IMR-90 (cell line): ENCODE results near the gene NKTR.

Experiments used
- POLR2A ChIP-seq: IDR thresholded peaks from 2 replicates; pipeline ENCODE4 v1.6.1; 2012; ENCODE audit warnings: mild to moderate bottlenecking, low read depth, low read length
- RAD21 ChIP-seq: IDR thresholded peaks from 2 replicates; pipeline ENCODE4 v1.6.1; 2012; ENCODE audit warnings: low read length, improper control_type of control experiment
- TF ChIP-seq, protein P1 (sequence below): conservative IDR thresholded peaks from 2 replicates; pipeline ENCODE4 v1.5.1; 2012; ENCODE audit warnings: mild to moderate bottlenecking, low read depth, low read length, improper control_type of control experiment

GRCh38 chr3:42664438-42664803 is 63.9 kb downstream of the NKTR start:
- TF ChIP-seq, protein P1, sequence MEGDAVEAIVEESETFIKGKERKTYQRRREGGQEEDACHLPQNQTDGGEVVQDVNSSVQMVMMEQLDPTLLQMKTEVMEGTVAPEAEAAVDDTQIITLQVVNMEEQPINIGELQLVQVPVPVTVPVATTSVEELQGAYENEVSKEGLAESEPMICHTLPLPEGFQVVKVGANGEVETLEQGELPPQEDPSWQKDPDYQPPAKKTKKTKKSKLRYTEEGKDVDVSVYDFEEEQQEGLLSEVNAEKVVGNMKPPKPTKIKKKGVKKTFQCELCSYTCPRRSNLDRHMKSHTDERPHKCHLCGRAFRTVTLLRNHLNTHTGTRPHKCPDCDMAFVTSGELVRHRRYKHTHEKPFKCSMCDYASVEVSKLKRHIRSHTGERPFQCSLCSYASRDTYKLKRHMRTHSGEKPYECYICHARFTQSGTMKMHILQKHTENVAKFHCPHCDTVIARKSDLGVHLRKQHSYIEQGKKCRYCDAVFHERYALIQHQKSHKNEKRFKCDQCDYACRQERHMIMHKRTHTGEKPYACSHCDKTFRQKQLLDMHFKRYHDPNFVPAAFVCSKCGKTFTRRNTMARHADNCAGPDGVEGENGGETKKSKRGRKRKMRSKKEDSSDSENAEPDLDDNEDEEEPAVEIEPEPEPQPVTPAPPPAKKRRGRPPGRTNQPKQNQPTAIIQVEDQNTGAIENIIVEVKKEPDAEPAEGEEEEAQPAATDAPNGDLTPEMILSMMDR: no peak
- no peak for TF ChIP-seq RAD21
- no peak for TF ChIP-seq POLR2A
